Astrocyte (in vitro differentiated cells and primary cell): ENCODE measurements around the gene BICC1.

Experiments
- CTCF ChIP-seq: IDR thresholded peaks from 2 replicates; pipeline ENCODE4 v1.5.1; 2011; ENCODE audit warnings: low read depth, mild to moderate bottlenecking, inconsistent platforms, low read length, moderate library complexity; ENCODE audit not compliant: insufficient read depth
- EZH2 ChIP-seq: IDR thresholded peaks from 2 replicates; pipeline ENCODE4 v1.6.1; 2012; ENCODE audit warnings: mild to moderate bottlenecking, low read length, inconsistent platforms; ENCODE audit not compliant: insufficient read depth

- TF ChIP-seq CTCF: no peak
- TF ChIP-seq EZH2: no peak
These were observed 242.6 kb downstream of the BICC1 start for GRCh38 chr10:58755340-58755610.
